ENCODE results near the gene C4B.
"Not testable (repeated sequence)": the region's sequence is repeated elsewhere in the genome, so short reads cannot be mapped to it uniquely, and the experiment has no call there.

DNA sequence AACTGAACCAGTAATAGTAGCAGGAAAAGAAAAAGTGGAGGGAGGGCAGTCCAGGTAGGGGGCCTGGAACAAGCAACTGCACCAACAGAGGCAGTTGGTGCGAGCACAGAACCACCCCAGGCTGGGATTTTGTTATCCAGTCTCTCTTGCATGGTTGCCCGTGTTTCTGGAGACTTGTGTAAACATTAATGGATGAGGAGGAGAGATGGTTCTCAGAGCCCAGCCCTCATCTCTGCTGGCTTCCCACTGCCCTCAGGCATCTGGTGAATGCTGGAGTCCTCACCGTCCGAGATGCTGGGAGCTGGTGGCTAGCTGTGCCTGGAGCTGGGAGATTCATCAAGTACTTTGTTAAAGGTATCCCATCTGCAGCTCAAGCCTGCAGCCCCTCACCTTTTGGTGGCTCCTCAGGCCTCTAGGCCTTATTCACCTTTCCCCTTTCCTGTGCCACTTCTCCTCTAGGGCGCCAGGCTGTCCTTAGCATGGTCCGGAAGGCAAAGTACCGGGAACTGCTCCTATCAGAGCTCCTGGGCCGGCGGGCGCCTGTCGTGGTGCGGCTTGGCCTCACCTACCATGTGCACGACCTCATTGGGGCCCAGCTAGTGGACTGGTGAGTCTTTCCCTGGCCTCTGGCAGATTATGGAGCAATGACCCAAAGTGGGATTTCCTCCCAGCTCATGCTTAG lies 34.3 kb upstream of the C4B start:
- TF ChIP-seq, protein P1, sequence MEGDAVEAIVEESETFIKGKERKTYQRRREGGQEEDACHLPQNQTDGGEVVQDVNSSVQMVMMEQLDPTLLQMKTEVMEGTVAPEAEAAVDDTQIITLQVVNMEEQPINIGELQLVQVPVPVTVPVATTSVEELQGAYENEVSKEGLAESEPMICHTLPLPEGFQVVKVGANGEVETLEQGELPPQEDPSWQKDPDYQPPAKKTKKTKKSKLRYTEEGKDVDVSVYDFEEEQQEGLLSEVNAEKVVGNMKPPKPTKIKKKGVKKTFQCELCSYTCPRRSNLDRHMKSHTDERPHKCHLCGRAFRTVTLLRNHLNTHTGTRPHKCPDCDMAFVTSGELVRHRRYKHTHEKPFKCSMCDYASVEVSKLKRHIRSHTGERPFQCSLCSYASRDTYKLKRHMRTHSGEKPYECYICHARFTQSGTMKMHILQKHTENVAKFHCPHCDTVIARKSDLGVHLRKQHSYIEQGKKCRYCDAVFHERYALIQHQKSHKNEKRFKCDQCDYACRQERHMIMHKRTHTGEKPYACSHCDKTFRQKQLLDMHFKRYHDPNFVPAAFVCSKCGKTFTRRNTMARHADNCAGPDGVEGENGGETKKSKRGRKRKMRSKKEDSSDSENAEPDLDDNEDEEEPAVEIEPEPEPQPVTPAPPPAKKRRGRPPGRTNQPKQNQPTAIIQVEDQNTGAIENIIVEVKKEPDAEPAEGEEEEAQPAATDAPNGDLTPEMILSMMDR (IDR thresholded peaks at IDR 0.05), result not testable (repeated sequence)
- TF ChIP-seq POLR2A (IDR thresholded peaks at IDR 0.05), result not testable (repeated sequence)

Data from esophagus squamous epithelium (tissue), 4 donors.